Body of pancreas (tissue), 4 donors: ENCODE data around the gene ADCY5. TPM values are rescaled to one million over a fixed set of nuclear protein-coding genes. Genes with fewer than 3 reads are reported as not detected.

Experiments used
- ATAC-seq: fragments of 150-250 bp; one replicate; pipeline ENCODE4 v1.9.1; 2016
- DNase-seq, 4 donors: peaks; one replicate each; pipeline ENCODE4 v3.0.0-alpha.2; 2019
- H3K27ac ChIP-seq, 4 donors: fragments of 200-600 bp; sonication (generic); 1 replicate in 3 of 4; 2 replicates in 1 of 4; pipeline versions ENCODE4 v1.5.1 to v1.6.1; 2016 to 2019; ENCODE audit warnings: mild to moderate bottlenecking in 1 of 4, mixed read lengths in 1 of 4, moderate library complexity in 1 of 4
- H3K27me3 ChIP-seq, 2 donors: fragments of 200-600 bp; sonication (generic); one replicate each; pipeline ENCODE4 v1.6.0; 2016; ENCODE audit warnings: mild to moderate bottlenecking in 1 of 2
- H3K36me3 ChIP-seq, 2 donors: fragments of 200-600 bp; sonication (generic); replicated peaks in 1 of 2; 2 replicates each; pipeline ENCODE4 v1.5.1; 2016; ENCODE audit warnings: low read depth in 2 of 2; ENCODE audit not compliant: insufficient read depth in 1 of 2
- H3K4me1 ChIP-seq: fragments of 200-600 bp; sonication (generic); one replicate; pipeline ENCODE4 v1.6.0; 2016
- H3K4me3 ChIP-seq, 2 donors: fragments of 200-600 bp; sonication (generic); 1 replicate in 1 of 2; 2 replicates in 1 of 2; pipeline ENCODE4 v1.5.1; 2016 to 2019
- H3K9me3 ChIP-seq, 3 donors: fragments of 200-600 bp; sonication (generic); 1 replicate in 2 of 3; 2 replicates in 1 of 3; pipeline ENCODE4 v1.5.1; 2016
- CTCF ChIP-seq, 7 experiments: fragments of 450-650 bp in 4 of 7; fragments of 200-600 bp in 3 of 7; sonication (generic) in 3 of 7; IDR thresholded peaks; one replicate each; pipeline ENCODE4 v1.5.1; 2016 to 2019; ENCODE audit warnings: antibody characterized with exemption in 7 of 7
- POLR2A ChIP-seq, 3 donors: fragments of 450-650 bp; IDR thresholded peaks; one replicate each; pipeline ENCODE4 v1.6.1; 2016; ENCODE audit warnings: antibody characterized with exemption in 3 of 3, mild to moderate bottlenecking in 2 of 3
- WGBS, 2 donors: methylation state at CpG; one replicate each; pipeline ENCODE4 v1.1.5; 2017; 5-methylcytosine and 5-hydroxymethylcytosine counted together
- intact Hi-C: fragments of 100-400 bp; cut with DNase I; formaldehyde crosslinking; loops from one replicate; pipeline ENCODE4 v1.15.1; 2023
- total RNA-seq, 2 donors: library from RNA; depleted of rRNA; stranded (reverse); fragments of >200 nt; gene quantifications; one replicate each; pipeline ENCODE4 v1.1.0, GENCODE V29; 2016

ADCY5 gene
- total RNA-seq, 2 donors from 2014 or later: 10.6 to 18.8 TPM

DNA sequence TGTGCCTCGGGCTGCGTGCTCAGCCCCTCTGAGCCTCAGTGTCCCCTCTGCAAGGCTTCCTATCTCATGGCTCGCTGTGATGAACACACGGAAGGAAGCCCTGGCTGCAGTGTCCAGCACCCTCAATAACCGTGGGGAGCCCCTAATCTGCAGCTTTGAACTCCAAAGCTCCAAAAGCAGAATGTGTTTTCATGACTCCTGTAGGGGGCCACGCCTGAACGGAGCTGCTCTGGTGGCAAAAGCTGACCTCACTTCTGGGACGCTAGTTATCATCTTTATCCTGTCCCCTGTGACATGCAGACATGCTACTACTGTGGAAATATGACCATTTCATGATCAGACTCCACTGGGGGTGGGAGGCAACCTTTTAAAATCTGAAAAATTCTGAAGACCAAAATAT is 148.3 kb downstream of the ADCY5 start:
- DNase-seq (no peak), ATAC-seq (no peak)
- Histone ChIP-seq H3K27me3 (no peaks in the 10 kb centered on the region), H3K4me3 (no peak overlapping the region), H3K4me1 (no peaks in the 10 kb centered on the region), H3K36me3 (no peaks in the 10 kb centered on the region), H3K27ac (no peak overlapping the region), H3K9me3 (no peaks in the 10 kb centered on the region)
- TF ChIP-seq CTCF (IDR thresholded peaks at IDR 0.05) (no peak), POLR2A (IDR thresholded peaks at IDR 0.05) (no peak)
- intact Hi-C loops: no loop called here
- 78% methylated on average over 8 of the region's 8 CpGs for WGBS, 2 donors

DNA sequence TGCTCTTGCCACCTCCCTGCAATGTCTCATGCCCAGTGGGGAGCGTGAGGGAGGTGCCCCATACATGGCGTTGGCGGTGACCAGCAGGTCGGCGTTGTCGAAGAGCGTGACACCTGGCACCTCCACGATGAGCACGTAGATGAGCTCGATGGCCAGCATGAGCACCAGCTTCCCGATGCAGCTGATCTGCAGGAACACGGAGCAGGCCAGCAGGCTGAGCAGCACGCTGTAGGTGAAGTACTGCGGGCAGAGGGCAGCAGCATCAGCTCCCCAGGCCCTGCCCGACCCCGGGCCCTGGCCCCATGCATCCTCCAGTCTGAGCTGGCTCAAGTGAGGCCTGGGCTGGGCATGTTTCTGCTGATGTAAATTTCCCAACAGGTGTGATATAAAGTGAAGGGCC is 148.8 kb downstream of the ADCY5 start:
- Histone ChIP-seq H3K36me3 (no peaks in the 10 kb centered on the region), H3K4me1 (no peaks in the 10 kb centered on the region), H3K9me3 (no peaks in the 10 kb centered on the region), H3K27me3 (no peaks in the 10 kb centered on the region), H3K4me3 (no peak overlapping the region), H3K27ac (no peak overlapping the region)
- no peak for ATAC-seq
- intact Hi-C loops: no loop called here
- DNase-seq: no peak
- 91 to 94% methylated on average over 13 to 16 of the region's 16 CpGs for WGBS, 2 donors
- no peak for TF ChIP-seq CTCF (IDR thresholded peaks at IDR 0.05)
- no peak for TF ChIP-seq POLR2A (IDR thresholded peaks at IDR 0.05)

DNA sequence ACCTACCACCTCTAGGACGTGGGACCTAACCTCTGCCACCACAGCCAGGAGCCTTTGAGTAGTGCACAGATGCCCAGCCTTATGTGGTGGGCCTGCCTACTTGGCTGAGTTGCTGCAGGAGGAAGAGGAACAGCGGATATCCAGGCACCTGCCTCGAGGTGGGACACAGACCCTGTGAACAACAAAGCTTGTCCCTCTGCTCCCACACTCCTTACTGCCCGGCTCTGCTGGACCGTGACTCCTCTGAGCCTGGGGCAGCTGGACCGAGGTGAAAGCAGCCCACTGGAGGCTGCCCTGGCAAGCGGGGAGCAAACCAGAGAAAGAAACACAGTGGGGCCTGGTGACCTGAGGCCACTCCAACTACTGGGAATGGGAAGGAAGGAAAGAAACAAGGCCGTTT is 149.3 kb downstream of the ADCY5 start:
- no peak overlapping the region for H3K27ac ChIP-seq
- H3K36me3 ChIP-seq: no peaks in the 10 kb centered on the region
- WGBS, 2 donors: 61 to 62% methylated on average over 6 to 8 of the region's 8 CpGs
- no peaks in the 10 kb centered on the region for H3K9me3 ChIP-seq
- no peak for TF ChIP-seq POLR2A (IDR thresholded peaks at IDR 0.05)
- no peak for TF ChIP-seq CTCF (IDR thresholded peaks at IDR 0.05)
- H3K27me3 ChIP-seq: no peaks in the 10 kb centered on the region
- intact Hi-C loops: no loop called here
- H3K4me1 ChIP-seq: no peaks in the 10 kb centered on the region
- H3K4me3 ChIP-seq: no peak overlapping the region
- DNase-seq (no peak), ATAC-seq (no peak)

DNA sequence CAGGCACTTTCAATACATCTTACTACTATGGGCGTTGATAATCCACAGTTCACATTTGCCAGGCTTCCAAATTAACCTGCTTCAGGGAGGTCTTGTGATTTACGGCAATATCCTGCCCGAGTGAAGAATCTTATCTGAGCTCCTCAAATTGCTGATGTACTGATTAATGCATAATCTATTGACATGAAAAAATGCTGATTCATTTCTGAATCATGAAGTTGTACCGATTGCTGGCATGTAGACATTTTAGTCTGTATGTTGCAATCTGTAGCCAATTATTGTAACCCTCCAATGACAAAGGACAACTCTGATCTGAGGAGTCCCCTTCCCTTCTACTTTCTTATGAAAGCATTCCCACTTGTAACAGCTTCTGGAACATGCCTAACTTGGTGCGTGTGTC is 150.0 kb downstream of the ADCY5 start:
- Histone ChIP-seq H3K4me3 (no peak overlapping the region), H3K9me3 (no peaks in the 10 kb centered on the region), H3K4me1 (no peaks in the 10 kb centered on the region), H3K27me3 (no peaks in the 10 kb centered on the region), H3K27ac (no peak overlapping the region), H3K36me3 (no peaks in the 10 kb centered on the region)
- ATAC-seq (no peak), DNase-seq (no peak)
- 61 to 65% methylated on average over 5 of the region's 5 CpGs for WGBS, 2 donors
- intact Hi-C loops: no loop called here
- TF ChIP-seq CTCF (IDR thresholded peaks at IDR 0.05): no peak
- TF ChIP-seq POLR2A (IDR thresholded peaks at IDR 0.05): no peak

- intact Hi-C loops: no loop called here
- DNase-seq (no peak), ATAC-seq (no peak)
- WGBS, 2 donors: 83 to 91% methylated on average over 5 to 6 of the region's 6 CpGs
- no peaks in the 10 kb centered on the region for H3K4me1 ChIP-seq
- H3K27me3 ChIP-seq: no peaks in the 10 kb centered on the region
- no peaks in the 10 kb centered on the region for H3K36me3 ChIP-seq
- no peaks in the 10 kb centered on the region for H3K9me3 ChIP-seq
- no peak overlapping the region for H3K27ac ChIP-seq
- TF ChIP-seq POLR2A (IDR thresholded peaks at IDR 0.05): no peak
- no peak for TF ChIP-seq CTCF (IDR thresholded peaks at IDR 0.05)
- no peak overlapping the region for H3K4me3 ChIP-seq
Observed at GRCh38 chr3:123297627-123297899, 151.3 kb downstream of the ADCY5 start.
